Endodermal cell (in vitro differentiated cells): ENCODE data around the gene SEPTIN11. TPM values are rescaled to one million over a fixed set of nuclear protein-coding genes. Genes with fewer than 3 reads are reported as not detected.

ENCODE experiments used
- DNase-seq: peaks from one replicate; pipeline ENCODE4 v3.0.0-alpha.2; 2017
- H3K27ac ChIP-seq: 2 replicates; pipeline ENCODE4 v1.5.1; 2013; ENCODE audit warnings: mild to moderate bottlenecking, low read depth, low read length, moderate library complexity
- H3K27me3 ChIP-seq: 2 replicates; pipeline ENCODE4 v1.6.1; 2013; ENCODE audit warnings: mild to moderate bottlenecking, low read length, moderate library complexity; ENCODE audit not compliant: insufficient read depth, control insufficient read depth, poor library complexity, severe bottlenecking
- H3K36me3 ChIP-seq: 2 replicates; pipeline ENCODE4 v1.7.0; 2013; ENCODE audit warnings: mild to moderate bottlenecking, low read length, moderate library complexity; ENCODE audit not compliant: control insufficient read depth, insufficient read depth
- H3K4me1 ChIP-seq: one replicate; pipeline ENCODE4 v1.7.0; 2013; ENCODE audit warnings: low read length; ENCODE audit not compliant: control insufficient read depth, insufficient read depth
- H3K4me3 ChIP-seq: 2 replicates; pipeline ENCODE4 v1.5.1; 2013; ENCODE audit warnings: mild to moderate bottlenecking, low read length, moderate library complexity
- H3K9ac ChIP-seq: 2 replicates; pipeline ENCODE4 v1.6.1; 2013; ENCODE audit warnings: mild to moderate bottlenecking, low read length, moderate library complexity; ENCODE audit not compliant: poor library complexity, severe bottlenecking; ENCODE audit errors: extremely low read depth
- H3K9me3 ChIP-seq: 2 replicates; pipeline ENCODE4 v1.6.1; 2013; ENCODE audit warnings: mild to moderate bottlenecking, low read length, moderate library complexity; ENCODE audit not compliant: control insufficient read depth
- H3K27ac Mint-ChIP-seq: 2 replicates; pipeline ENCODE4 v1.8.0; 2020; ENCODE audit warnings: mixed read lengths
- H3K27me3 Mint-ChIP-seq: 2 replicates; pipeline ENCODE4 v1.8.0; 2021; ENCODE audit warnings: mild to moderate bottlenecking, mixed read lengths; ENCODE audit not compliant: insufficient read depth
- H3K36me3 Mint-ChIP-seq: 2 replicates; pipeline ENCODE4 v1.8.0; 2020; ENCODE audit warnings: low read depth, mixed read lengths
- H3K4me1 Mint-ChIP-seq: 2 replicates; pipeline ENCODE4 v1.8.0; 2020; ENCODE audit warnings: mixed read lengths
- H3K4me3 Mint-ChIP-seq: 2 replicates; pipeline ENCODE4 v1.8.0; 2020; ENCODE audit warnings: mild to moderate bottlenecking, moderate library complexity, mixed read lengths
- H3K9me3 Mint-ChIP-seq: 2 replicates; pipeline ENCODE4 v1.8.0; 2020; ENCODE audit warnings: mild to moderate bottlenecking, mixed read lengths
- CTCF ChIP-seq: fragments of 200-600 bp; sonication (generic); conservative IDR thresholded peaks from 2 replicates; pipeline ENCODE4 v1.5.0; 2021; ENCODE audit warnings: antibody characterized with exemption, mild to moderate bottlenecking
- WGBS, 2 experiments: methylation state at CpG; one replicate each; pipeline versions ENCODE4 v1.1.5 to v1.1.7; 2013; ENCODE audit warnings: missing lambda C conversion rate in 2 of 2, mixed read lengths in 1 of 2; ENCODE audit not compliant: insufficient coverage in 1 of 2, insufficient read length in 1 of 2; 5-methylcytosine and 5-hydroxymethylcytosine counted together
- total RNA-seq, 2 donors: library from RNA; stranded (reverse); fragmentation: NEBNext Ultra II Directional in 1 of 2; extraction: Animal tissue kit (Norgen Biotek cat#: 25700) in 1 of 2; gene quantifications; 2 replicates in 1 of 2; 3 replicates in 1 of 2; pipeline ENCODE4 v1.2.1, GENCODE V29; 2021

The SEPTIN11 gene
- total RNA-seq, 2 donors from 2014 or later: 102 to 116 TPM

DNA sequence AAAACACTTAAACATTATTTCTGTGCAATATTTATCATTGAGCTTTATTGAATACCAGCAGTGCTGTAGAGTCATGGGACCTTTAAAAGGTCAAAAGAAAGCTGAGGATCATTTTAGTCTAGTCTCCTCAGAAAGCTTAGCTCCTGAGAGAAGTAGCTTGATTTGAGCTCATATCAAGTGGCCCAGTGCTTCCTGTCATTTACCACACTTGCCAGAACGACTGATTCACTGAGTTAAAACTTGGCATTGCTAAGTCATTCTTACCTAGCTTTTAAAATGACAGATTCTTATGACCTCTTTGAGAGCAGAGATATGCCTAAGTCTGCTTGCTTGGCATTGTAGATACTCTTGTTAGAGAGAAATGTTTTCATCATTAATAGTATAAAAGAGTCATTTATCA, 15.2 kb downstream of the SEPTIN11 start:
- no peaks in the 10 kb centered on the region for H3K27me3 Mint-ChIP-seq
- H3K9me3 Mint-ChIP-seq: peaks cover 5% of the 10 kb centered on the region
- Histone ChIP-seq H3K27me3 (no peaks in the 10 kb centered on the region), H3K36me3 (peaks cover 9% of the 10 kb centered on the region), H3K9me3 (no peaks in the 10 kb centered on the region), H3K27ac (no peak overlapping the region), H3K4me1 (no peaks in the 10 kb centered on the region), H3K9ac (no peak overlapping the region), H3K4me3 (no peak overlapping the region)
- DNase-seq: no peak
- H3K4me3 Mint-ChIP-seq: no peak overlapping the region
- H3K27ac Mint-ChIP-seq: no peak overlapping the region
- peaks cover 17% of the 10 kb centered on the region for H3K4me1 Mint-ChIP-seq
- WGBS, 2 experiments: 97 to 100% methylated on average over 1 of the region's 1 CpG
- peaks cover 8% of the 10 kb centered on the region for H3K36me3 Mint-ChIP-seq
- no peak for TF ChIP-seq CTCF

DNA sequence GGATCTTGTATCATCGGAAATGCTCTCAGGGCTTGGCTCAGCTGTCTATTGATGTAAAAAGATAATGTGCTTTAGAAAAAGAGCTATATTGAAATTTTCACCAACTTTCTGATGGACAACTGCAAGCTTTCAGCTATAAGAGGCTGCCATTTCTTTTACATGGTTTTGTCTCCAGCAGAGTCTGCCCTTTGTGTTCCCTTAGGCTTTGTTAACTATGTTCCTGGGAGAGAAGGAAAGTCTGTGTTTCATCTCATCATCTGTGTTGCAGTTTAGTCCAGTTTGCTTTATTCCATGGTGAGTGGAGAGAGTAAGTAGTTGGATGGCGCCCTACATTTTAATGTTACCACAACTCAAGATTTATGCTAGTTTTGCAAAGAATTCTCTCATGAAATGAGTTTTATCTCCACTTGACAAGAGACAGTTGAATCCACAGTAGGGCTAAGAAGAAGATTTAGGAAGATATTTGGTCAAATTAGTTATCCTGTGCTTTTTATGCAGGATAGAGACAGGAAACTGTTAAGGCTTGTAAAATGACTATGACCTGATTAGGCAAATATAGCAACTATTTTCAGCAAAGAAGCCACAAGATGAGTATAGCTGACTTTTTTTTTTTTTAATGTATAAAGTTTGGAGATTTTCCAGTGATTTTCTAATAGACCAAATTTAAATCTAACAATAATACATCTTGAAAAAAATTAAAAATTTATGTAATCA, 16.5 kb downstream of the SEPTIN11 start:
- H3K27ac Mint-ChIP-seq: no peak overlapping the region
- DNase-seq: no peak

DNA sequence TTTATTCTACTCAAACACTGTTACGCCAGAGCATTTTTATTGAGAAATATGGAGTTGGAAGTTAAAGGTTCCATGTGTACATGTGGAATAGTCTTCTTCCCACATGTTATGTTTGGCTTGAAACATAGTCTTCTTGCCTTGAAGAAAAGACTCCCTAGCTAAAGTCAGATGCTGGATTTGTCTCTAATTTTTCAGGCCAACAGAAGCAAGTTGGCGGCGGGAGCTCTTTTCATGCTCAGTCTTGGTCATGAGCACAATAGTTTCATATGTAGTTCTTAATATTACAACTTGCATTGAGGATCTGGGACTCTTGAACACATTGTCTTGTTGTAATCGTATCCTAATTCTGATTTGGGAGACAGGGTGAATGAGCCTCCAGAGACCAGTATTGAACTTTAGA, 19.4 kb downstream of the SEPTIN11 start:
- H3K36me3 Mint-ChIP-seq: peaks cover 8% of the 10 kb centered on the region
- Histone ChIP-seq H3K4me1 (peaks cover 6% of the 10 kb centered on the region), H3K9me3 (no peaks in the 10 kb centered on the region), H3K36me3 (peaks cover 8% of the 10 kb centered on the region), H3K27me3 (no peaks in the 10 kb centered on the region), H3K27ac (no peak overlapping the region), H3K4me3 (no peak overlapping the region), H3K9ac (no peak overlapping the region)
- H3K9me3 Mint-ChIP-seq: peaks cover 5% of the 10 kb centered on the region
- H3K4me1 Mint-ChIP-seq: peaks cover 29% of the 10 kb centered on the region
- H3K27ac Mint-ChIP-seq: peak overlapping the region; percentile 48
- WGBS, 2 experiments: 87 to 98% methylated on average over 3 to 4 of the region's 4 CpGs
- no peaks in the 10 kb centered on the region for H3K27me3 Mint-ChIP-seq
- DNase-seq: no peak
- no peak overlapping the region for H3K4me3 Mint-ChIP-seq
- TF ChIP-seq CTCF: no peak

More for the DNA sequence above, 16.5 kb downstream of the SEPTIN11 start:
- Histone ChIP-seq H3K27me3 (no peaks in the 10 kb centered on the region), H3K4me3 (no peak overlapping the region), H3K27ac (peak overlapping the region; percentile 83), H3K9me3 (no peaks in the 10 kb centered on the region), H3K4me1 (no peaks in the 10 kb centered on the region), H3K9ac (no peak overlapping the region), H3K36me3 (peaks cover 9% of the 10 kb centered on the region)
- Mint-ChIP-seq H3K27me3 (no peaks in the 10 kb centered on the region), H3K9me3 (peaks cover 5% of the 10 kb centered on the region), H3K4me3 (no peak overlapping the region), H3K36me3 (peaks cover 8% of the 10 kb centered on the region), H3K4me1 (peaks cover 19% of the 10 kb centered on the region)
- WGBS, 2 experiments: 83 to 94% methylated on average over 1 to 2 of the region's 2 CpGs
- TF ChIP-seq CTCF: no peak
